A549 (cell line): Measurements from ENCODE around the gene GSTM1.

Experiments
- CEBPB ChIP-seq, 2 experiments: fragments of >200 bp in 1 of 2; sonication (Bioruptor Twin) in 1 of 2; formaldehyde crosslinking in 1 of 2; IDR thresholded peaks; 2 replicates each; pipeline ENCODE4 v1.6.1; 2012 to 2016
- CHD2 ChIP-seq: fragments of 150-350 bp; IDR thresholded peaks from 2 replicates; pipeline ENCODE4 v1.6.1; 2014; ENCODE audit warnings: low read length; ENCODE audit not compliant: partially characterized antibody
- EP300 ChIP-seq, 2 experiments: fragments of >200 bp; sonication (Bioruptor Twin); formaldehyde crosslinking; IDR thresholded peaks; 2 replicates in 1 of 2; 3 replicates in 1 of 2; pipeline ENCODE4 v1.6.1; 2016 to 2017
- KDM5A ChIP-seq: fragments of 200-600 bp; sonication (generic); IDR thresholded peaks from 2 replicates; pipeline ENCODE4 v1.6.1; 2016; ENCODE audit warnings: antibody characterized with exemption, mild to moderate bottlenecking
- NPAS2 ChIP-seq: fragments of 250-450 bp; sonication (Bioruptor Pico); IDR thresholded peaks from 2 replicates; pipeline ENCODE4 v1.8.0; 2022; ENCODE audit warnings: mild to moderate bottlenecking, moderate library complexity, borderline replicate concordance
- POLR2A ChIP-seq: IDR thresholded peaks from 2 replicates; pipeline ENCODE4 v1.6.1; 2012; ENCODE audit warnings: mild to moderate bottlenecking, low read length
- TP53 ChIP-seq: fragments of 250-450 bp; sonication (Bioruptor Pico); IDR thresholded peaks from 2 replicates; pipeline ENCODE4 v1.5.0; 2021; ENCODE audit warnings: mild to moderate bottlenecking, moderate library complexity
- TF ChIP-seq, protein P1 (sequence below): fragments of >200 bp; sonication (Bioruptor Twin); formaldehyde crosslinking; IDR thresholded peaks from 3 replicates; pipeline ENCODE4 v1.5.1; 2016
- TF ChIP-seq, protein P2 (sequence below): fragments of 200-600 bp; sonication (generic); IDR thresholded peaks from 2 replicates; pipeline ENCODE4 v1.6.1; 2016; ENCODE audit warnings: antibody characterized with exemption, mild to moderate bottlenecking, moderate library complexity

DNA sequence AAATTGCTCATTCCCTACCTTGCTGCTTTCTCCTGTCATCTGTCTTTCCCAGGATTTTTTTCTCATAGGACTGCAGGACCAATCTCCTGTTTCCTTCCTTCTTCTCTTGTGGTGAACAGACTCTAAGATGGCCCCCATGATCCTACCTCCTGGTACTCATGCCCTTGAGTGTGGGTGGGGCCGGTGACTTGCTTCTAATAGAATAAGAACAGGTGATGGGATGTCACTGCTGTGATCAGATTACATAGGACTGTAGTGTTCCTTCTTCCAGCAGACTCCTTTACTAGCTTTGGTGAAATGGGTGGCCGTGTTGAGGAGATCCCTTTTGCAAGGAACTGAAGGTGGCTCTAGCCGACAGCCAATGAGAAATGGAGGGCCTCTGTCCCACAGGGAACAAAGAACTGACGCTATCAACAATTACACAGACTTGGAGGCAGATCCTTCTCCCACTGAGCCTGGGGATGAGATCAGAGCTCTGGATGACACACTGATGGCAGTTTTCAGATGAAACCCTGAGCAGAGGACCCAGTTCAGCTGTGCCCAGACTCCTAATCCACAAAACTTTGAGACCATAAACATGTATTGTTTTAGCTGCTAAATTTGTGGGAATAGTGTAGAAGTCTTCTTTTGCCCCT, 45.7 kb downstream of the GSTM1 start:
- TF ChIP-seq CEBPB (IDR thresholded peaks at IDR 0.05) (no peak), CHD2 (no peak), NPAS2 (no peak), POLR2A (no peak), TP53 (CRISPR knock-in tag) (no peak), EP300 (IDR thresholded peaks at IDR 0.05) (no peak), KDM5A (no peak)
- TF ChIP-seq, protein P1, sequence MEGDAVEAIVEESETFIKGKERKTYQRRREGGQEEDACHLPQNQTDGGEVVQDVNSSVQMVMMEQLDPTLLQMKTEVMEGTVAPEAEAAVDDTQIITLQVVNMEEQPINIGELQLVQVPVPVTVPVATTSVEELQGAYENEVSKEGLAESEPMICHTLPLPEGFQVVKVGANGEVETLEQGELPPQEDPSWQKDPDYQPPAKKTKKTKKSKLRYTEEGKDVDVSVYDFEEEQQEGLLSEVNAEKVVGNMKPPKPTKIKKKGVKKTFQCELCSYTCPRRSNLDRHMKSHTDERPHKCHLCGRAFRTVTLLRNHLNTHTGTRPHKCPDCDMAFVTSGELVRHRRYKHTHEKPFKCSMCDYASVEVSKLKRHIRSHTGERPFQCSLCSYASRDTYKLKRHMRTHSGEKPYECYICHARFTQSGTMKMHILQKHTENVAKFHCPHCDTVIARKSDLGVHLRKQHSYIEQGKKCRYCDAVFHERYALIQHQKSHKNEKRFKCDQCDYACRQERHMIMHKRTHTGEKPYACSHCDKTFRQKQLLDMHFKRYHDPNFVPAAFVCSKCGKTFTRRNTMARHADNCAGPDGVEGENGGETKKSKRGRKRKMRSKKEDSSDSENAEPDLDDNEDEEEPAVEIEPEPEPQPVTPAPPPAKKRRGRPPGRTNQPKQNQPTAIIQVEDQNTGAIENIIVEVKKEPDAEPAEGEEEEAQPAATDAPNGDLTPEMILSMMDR = no peak
- TF ChIP-seq, protein P2, sequence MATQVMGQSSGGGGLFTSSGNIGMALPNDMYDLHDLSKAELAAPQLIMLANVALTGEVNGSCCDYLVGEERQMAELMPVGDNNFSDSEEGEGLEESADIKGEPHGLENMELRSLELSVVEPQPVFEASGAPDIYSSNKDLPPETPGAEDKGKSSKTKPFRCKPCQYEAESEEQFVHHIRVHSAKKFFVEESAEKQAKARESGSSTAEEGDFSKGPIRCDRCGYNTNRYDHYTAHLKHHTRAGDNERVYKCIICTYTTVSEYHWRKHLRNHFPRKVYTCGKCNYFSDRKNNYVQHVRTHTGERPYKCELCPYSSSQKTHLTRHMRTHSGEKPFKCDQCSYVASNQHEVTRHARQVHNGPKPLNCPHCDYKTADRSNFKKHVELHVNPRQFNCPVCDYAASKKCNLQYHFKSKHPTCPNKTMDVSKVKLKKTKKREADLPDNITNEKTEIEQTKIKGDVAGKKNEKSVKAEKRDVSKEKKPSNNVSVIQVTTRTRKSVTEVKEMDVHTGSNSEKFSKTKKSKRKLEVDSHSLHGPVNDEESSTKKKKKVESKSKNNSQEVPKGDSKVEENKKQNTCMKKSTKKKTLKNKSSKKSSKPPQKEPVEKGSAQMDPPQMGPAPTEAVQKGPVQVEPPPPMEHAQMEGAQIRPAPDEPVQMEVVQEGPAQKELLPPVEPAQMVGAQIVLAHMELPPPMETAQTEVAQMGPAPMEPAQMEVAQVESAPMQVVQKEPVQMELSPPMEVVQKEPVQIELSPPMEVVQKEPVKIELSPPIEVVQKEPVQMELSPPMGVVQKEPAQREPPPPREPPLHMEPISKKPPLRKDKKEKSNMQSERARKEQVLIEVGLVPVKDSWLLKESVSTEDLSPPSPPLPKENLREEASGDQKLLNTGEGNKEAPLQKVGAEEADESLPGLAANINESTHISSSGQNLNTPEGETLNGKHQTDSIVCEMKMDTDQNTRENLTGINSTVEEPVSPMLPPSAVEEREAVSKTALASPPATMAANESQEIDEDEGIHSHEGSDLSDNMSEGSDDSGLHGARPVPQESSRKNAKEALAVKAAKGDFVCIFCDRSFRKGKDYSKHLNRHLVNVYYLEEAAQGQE = no peak
